C4-2B (cell line): Measurements from ENCODE around the gene CFAP45.
"Not testable (repeated sequence)": the region's sequence is repeated elsewhere in the genome, so short reads cannot be mapped to it uniquely, and the experiment has no call there.

Experiments
- H3K27ac ChIP-seq: fragments of 450-650 bp; 2 replicates; pipeline ENCODE4 v1.5.1; 2017
- CTCF ChIP-seq: fragments of 450-650 bp; conservative IDR thresholded peaks from 2 replicates; pipeline ENCODE4 v1.5.1; 2017; ENCODE audit warnings: mild to moderate bottlenecking
- ZFX ChIP-seq: fragments of 450-650 bp; IDR thresholded peaks from 2 replicates; pipeline ENCODE4 v1.6.1; 2017

The CFAP45 gene

GRCh38 chr1:159915571-159916241 lies 15.7 kb upstream of the CFAP45 start:
- H3K27ac ChIP-seq, result no peak overlapping the region

GRCh38 chr1:159914252-159915018 lies 14.5 kb upstream of the CFAP45 start:
- no peak overlapping the region for H3K27ac ChIP-seq
- no peak for TF ChIP-seq ZFX
- TF ChIP-seq CTCF, result no peak

More at GRCh38 chr1:159915571-159916241, 15.7 kb upstream of the CFAP45 start:
- TF ChIP-seq ZFX, result no peak
- no peak for TF ChIP-seq CTCF

- no peak overlapping the region for H3K27ac ChIP-seq
Measured at GRCh38 chr1:159913451-159914192, 13.7 kb upstream of the CFAP45 start.

GRCh38 chr1:159911326-159912070 lies 11.5 kb upstream of the CFAP45 start:
- H3K27ac ChIP-seq, result no peak overlapping the region
- TF ChIP-seq ZFX, result no peak
- no peak for TF ChIP-seq CTCF

More at GRCh38 chr1:159913451-159914192, 13.7 kb upstream of the CFAP45 start:
- TF ChIP-seq CTCF, result no peak
- no peak for TF ChIP-seq ZFX

GRCh38 chr1:159908031-159908940 lies 8.3 kb upstream of the CFAP45 start:
- H3K27ac ChIP-seq, result no peak overlapping the region
- TF ChIP-seq ZFX (no peak), CTCF (no peak)

GRCh38 chr1:159906960-159907359 lies 7.0 kb upstream of the CFAP45 start:
- H3K27ac ChIP-seq, result no peak overlapping the region
- TF ChIP-seq ZFX (no peak), CTCF (no peak)

GRCh38 chr1:159904036-159904435 lies 4.1 kb upstream of the CFAP45 start:
- not testable (repeated sequence) for H3K27ac ChIP-seq
